NCI-H1436 (cell line): ENCODE data around the gene COLQ.

Experiments
- DNase-seq: peaks from one replicate; lab custom pipeline; 2025; lab: John Stamatoyannopoulos, UW

Gene COLQ

GRCh38 chr3:15454965-15455364 is 66.5 kb downstream of the COLQ start:
- no peak for DNase-seq

- DNase-seq, result no peak
Measured at GRCh38 chr3:15453991-15454625, 67.4 kb downstream of the COLQ start.

- DNase-seq, result no peak
Measured at GRCh38 chr3:15453501-15453900, 68.0 kb downstream of the COLQ start.

- no peak for DNase-seq
Measured at GRCh38 chr3:15452961-15453360, 68.5 kb downstream of the COLQ start.

- no peak for DNase-seq
Measured at GRCh38 chr3:15452156-15452555, 69.3 kb downstream of the COLQ start.

- no peak for DNase-seq
Measured at GRCh38 chr3:15451216-15452113, 70.0 kb downstream of the COLQ start.

GRCh38 chr3:15450438-15451215 is 70.9 kb downstream of the COLQ start:
- no peak for DNase-seq

- no peak for DNase-seq
Measured at GRCh38 chr3:15449489-15450224, 71.8 kb downstream of the COLQ start.

GRCh38 chr3:15443826-15444524 is 77.5 kb downstream of the COLQ start:
- DNase-seq, result no peak

- no peak for DNase-seq
Measured at GRCh38 chr3:15440891-15441290, 80.6 kb downstream of the COLQ start.

- DNase-seq, result no peak
Measured at GRCh38 chr3:15439476-15439875, 82.0 kb downstream of the COLQ start.

GRCh38 chr3:15438983-15439382 is 82.5 kb downstream of the COLQ start:
- no peak for DNase-seq

GRCh38 chr3:15436246-15436645 is 85.3 kb downstream of the COLQ start:
- no peak for DNase-seq

GRCh38 chr3:15434756-15435155 is 86.8 kb downstream of the COLQ start:
- no peak for DNase-seq

GRCh38 chr3:15433531-15433930 is 88.0 kb downstream of the COLQ start:
- no peak for DNase-seq

- no peak for DNase-seq
Measured at GRCh38 chr3:15431256-15431837, 90.2 kb downstream of the COLQ start.

- no peak for DNase-seq
Measured at GRCh38 chr3:15430624-15431023, 90.9 kb downstream of the COLQ start.

GRCh38 chr3:15429080-15429479 is 92.4 kb downstream of the COLQ start:
- no peak for DNase-seq

GRCh38 chr3:15428539-15428938 is 93.0 kb downstream of the COLQ start:
- DNase-seq, result no peak

GRCh38 chr3:15427981-15428380 is 93.5 kb downstream of the COLQ start:
- no peak for DNase-seq
